Calu3 (cell line): ENCODE measurements around the gene CD209. TPM values are rescaled to one million over a fixed set of nuclear protein-coding genes. Genes with fewer than 3 reads are reported as not detected.

Source experiments
- BruUV-seq: library from RNA; stranded (reverse); fragments of 400-500 nt; replicated peaks from 2 replicates; lab custom pipeline; 2021; lab: Mats Ljungman, UMichigan
- CTCF ChIA-PET: fragments of 300-600 bp; sonication (Branson Sonifier 250); formaldehyde crosslinking; loops from one replicate; lab custom pipeline; 2022; ENCODE audit warnings: antibody characterized with exemption; lab: Charles Lee
- DNase-seq: peaks from one replicate; pipeline ENCODE4 v3.0.0; 2022
- H3K27ac Mint-ChIP-seq: one replicate; pipeline ENCODE4 v1.8.0; 2022; ENCODE audit warnings: mixed read lengths; ENCODE audit not compliant: unreplicated experiment
- H3K27me3 Mint-ChIP-seq: one replicate; pipeline ENCODE4 v1.8.0; 2022; ENCODE audit warnings: mixed read lengths; ENCODE audit not compliant: unreplicated experiment
- H3K36me3 Mint-ChIP-seq: one replicate; pipeline ENCODE4 v1.8.0; 2022; ENCODE audit warnings: mild to moderate bottlenecking, moderate library complexity, mixed read lengths; ENCODE audit not compliant: insufficient read depth, unreplicated experiment
- H3K4me1 Mint-ChIP-seq: one replicate; pipeline ENCODE4 v1.8.0; 2022; ENCODE audit warnings: mild to moderate bottlenecking, low read depth, mixed read lengths; ENCODE audit not compliant: unreplicated experiment
- H3K4me3 Mint-ChIP-seq: one replicate; pipeline ENCODE4 v1.8.0; 2022; ENCODE audit warnings: mild to moderate bottlenecking, low read depth, moderate library complexity, mixed read lengths; ENCODE audit not compliant: unreplicated experiment
- H3K9me3 Mint-ChIP-seq: one replicate; pipeline ENCODE4 v1.8.0; 2022; ENCODE audit warnings: low read depth, mixed read lengths; ENCODE audit not compliant: unreplicated experiment
- intact Hi-C: fragments of 100-400 bp; cut with micrococcal nuclease; formaldehyde crosslinking; loops from one replicate; pipeline ENCODE4 v1.10.0; 2022; ENCODE audit not compliant: unreplicated experiment
- total RNA-seq: library from RNA; stranded (reverse); gene quantifications from 2 replicates; pipeline ENCODE4 v1.2.3, GENCODE V29; 2022
- TF ChIP-seq, protein P1 (sequence below): fragments of 200-600 bp; IDR thresholded peaks from one replicate; pipeline ENCODE4 v1.8.0; 2022; ENCODE audit warnings: antibody characterized with exemption; ENCODE audit not compliant: unreplicated experiment

Gene CD209
- total RNA-seq, 1 experiment from 2014 or later: not detected

DNA sequence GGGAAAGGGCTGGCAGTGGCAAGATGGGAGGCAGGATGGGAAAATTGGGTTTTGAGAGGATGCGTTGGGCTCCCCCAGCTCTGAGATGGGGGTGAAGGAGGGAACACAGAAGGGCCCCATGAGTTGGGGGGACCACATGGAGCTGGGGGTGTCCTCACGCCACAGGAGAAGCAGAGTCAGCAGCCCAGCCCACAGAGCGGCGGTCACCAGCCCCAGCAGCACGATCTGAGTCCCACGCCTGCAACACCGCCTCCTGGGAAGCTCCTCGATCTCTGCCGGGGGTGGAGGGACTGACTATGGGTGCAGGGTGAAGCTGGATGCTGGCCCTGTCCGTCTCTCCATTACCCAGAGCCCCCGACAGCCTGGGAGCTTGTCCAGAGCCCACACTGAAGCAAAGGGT, 48.8 kb downstream of the CD209 start:
- Mint-ChIP-seq H3K4me3 (no peak overlapping the region), H3K27me3 (peaks cover 62% of the 10 kb centered on the region)
- no TSS peak for BruUV-seq

DNA sequence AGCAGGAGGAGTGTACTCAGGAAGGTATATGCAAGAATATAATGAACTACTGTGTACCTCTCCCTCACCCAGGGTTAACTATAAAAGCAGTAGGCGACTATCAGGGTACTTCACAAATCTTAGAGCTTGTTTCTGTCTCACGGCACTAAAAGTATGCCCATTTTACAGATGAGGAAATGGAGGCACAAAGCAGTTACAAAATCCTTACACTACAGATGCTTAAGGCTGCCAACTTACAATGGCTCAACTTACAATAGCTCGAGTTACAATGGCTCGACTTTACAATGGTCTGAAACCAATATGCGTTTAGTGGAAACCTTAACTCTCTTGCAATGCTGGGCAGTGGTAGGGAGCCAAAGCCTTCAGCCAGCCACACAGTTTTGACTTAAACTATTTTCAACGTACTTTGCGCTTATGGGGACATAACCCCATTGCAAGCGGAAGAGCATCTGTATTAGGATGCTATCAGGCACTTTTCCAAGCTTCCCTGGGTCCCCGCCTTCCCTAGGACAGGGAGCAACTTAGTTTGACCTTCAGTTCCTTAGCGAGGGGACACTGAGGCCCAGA, 49.5 kb downstream of the CD209 start:
- TF ChIP-seq, protein P1, sequence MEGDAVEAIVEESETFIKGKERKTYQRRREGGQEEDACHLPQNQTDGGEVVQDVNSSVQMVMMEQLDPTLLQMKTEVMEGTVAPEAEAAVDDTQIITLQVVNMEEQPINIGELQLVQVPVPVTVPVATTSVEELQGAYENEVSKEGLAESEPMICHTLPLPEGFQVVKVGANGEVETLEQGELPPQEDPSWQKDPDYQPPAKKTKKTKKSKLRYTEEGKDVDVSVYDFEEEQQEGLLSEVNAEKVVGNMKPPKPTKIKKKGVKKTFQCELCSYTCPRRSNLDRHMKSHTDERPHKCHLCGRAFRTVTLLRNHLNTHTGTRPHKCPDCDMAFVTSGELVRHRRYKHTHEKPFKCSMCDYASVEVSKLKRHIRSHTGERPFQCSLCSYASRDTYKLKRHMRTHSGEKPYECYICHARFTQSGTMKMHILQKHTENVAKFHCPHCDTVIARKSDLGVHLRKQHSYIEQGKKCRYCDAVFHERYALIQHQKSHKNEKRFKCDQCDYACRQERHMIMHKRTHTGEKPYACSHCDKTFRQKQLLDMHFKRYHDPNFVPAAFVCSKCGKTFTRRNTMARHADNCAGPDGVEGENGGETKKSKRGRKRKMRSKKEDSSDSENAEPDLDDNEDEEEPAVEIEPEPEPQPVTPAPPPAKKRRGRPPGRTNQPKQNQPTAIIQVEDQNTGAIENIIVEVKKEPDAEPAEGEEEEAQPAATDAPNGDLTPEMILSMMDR: no peak
- CTCF ChIA-PET: interaction anchor here (0.5 kb wide), 1 partner anchor 487 kb away, joined by 3 read pairs; no protein-coding TSS in a partner anchor
- no peaks in the 10 kb centered on the region for H3K36me3 Mint-ChIP-seq
- no TSS peak for BruUV-seq
- H3K9me3 Mint-ChIP-seq: no peaks in the 10 kb centered on the region
- H3K27ac Mint-ChIP-seq: no peak overlapping the region
- no peak overlapping the region for H3K4me3 Mint-ChIP-seq
- peaks cover 54% of the 10 kb centered on the region for H3K27me3 Mint-ChIP-seq
- intact Hi-C loops: no loop called here
- no peaks in the 10 kb centered on the region for H3K4me1 Mint-ChIP-seq
- DNase-seq: no peak

More for the DNA sequence above, 48.8 kb downstream of the CD209 start:
- Mint-ChIP-seq H3K4me1 (no peaks in the 10 kb centered on the region), H3K27ac (no peak overlapping the region), H3K36me3 (no peaks in the 10 kb centered on the region), H3K9me3 (no peaks in the 10 kb centered on the region)
- DNase-seq: no peak
- CTCF ChIA-PET: no interaction called here
- intact Hi-C loops: no loop called here
- TF ChIP-seq, protein P1: no peak

DNA sequence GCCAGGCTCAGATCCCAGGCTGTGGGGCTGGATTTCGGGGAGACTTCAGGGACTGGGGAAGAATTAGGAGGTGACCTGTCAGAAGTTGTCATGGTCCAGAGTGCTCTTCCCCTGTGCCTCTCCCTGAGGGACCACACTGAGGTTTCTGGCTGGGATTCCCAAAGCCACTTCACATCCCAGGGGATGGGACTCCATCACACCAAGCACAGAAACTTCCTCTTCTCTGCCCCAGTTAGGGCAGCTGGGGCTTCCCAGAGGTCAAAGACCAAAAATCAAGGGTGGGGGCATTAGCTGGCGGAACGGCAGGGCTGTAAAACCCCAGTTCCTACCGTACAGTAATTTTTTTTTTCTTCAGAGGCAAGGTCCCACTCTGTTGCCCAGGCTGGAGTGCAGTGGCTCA, 52.8 kb downstream of the CD209 start:
- TF ChIP-seq, protein P1: no peak
- H3K4me1 Mint-ChIP-seq: no peaks in the 10 kb centered on the region
- H3K27me3 Mint-ChIP-seq: peaks cover 35% of the 10 kb centered on the region

DNA sequence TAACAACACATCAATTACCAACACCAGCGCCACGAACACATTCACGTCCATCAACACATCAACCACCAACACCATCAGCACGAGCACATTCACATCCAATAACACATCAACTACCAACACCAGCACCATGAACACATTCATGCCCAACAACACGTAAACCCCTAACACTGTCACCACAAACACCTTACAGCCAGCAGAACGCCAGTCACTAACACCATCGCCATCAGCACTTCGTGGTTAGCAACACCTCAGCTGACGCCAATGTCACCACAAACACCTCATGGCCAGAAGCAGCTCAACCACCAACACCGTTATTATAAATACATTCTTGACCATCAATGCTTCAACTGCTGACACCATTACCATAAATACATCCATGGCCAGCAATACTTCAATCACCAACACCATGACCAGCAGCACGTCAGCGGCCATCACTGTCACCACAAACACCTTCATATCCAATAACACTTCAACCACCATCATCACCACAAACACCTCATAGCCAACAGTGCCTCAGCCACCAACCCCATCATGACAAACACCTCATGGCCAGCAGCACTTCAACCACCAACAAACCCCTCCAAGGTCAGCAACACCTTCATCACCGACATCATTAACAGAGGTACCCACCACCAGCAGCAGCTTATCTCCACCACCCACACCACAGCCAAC, 54.8 kb downstream of the CD209 start:
- intact Hi-C loops: no loop called here
- no TSS peak for BruUV-seq
- Mint-ChIP-seq H3K27ac (no peak overlapping the region), H3K9me3 (no peaks in the 10 kb centered on the region), H3K36me3 (no peaks in the 10 kb centered on the region), H3K4me3 (no peak overlapping the region), H3K27me3 (peaks cover 16% of the 10 kb centered on the region), H3K4me1 (no peaks in the 10 kb centered on the region)
- no peak for DNase-seq
- CTCF ChIA-PET: no interaction called here
- TF ChIP-seq, protein P1: no peak

More for the DNA sequence above, 52.8 kb downstream of the CD209 start:
- Mint-ChIP-seq H3K36me3 (no peaks in the 10 kb centered on the region), H3K9me3 (no peaks in the 10 kb centered on the region), H3K4me3 (no peak overlapping the region), H3K27ac (no peak overlapping the region)
- CTCF ChIA-PET: no interaction called here
- DNase-seq: no peak
- intact Hi-C loops: no loop called here
- BruUV-seq: no TSS peak
